ENCODE data around the gene TIAM2.

TIAM2 gene

GRCh38 chr6:155023717-155024116, 28.6 kb downstream of the TIAM2 start:
- peaks cover 2% of the 10 kb centered on the region for H3K4me1 ChIP-seq (ENCODE audit: control insufficient read depth, insufficient read depth, low read length)
- no CpG with 5 or more reads among the region's 7 CpGs for WGBS (ENCODE audit: insufficient coverage, insufficient read length)
- H3K36me3 ChIP-seq (ENCODE audit: control insufficient read depth, insufficient read depth, low read length): no peaks in the 10 kb centered on the region
- H3K9me3 ChIP-seq (ENCODE audit: control insufficient read depth, insufficient read depth, low read length): no peaks in the 10 kb centered on the region
- no peaks in the 10 kb centered on the region for H3K27me3 ChIP-seq (ENCODE audit: control insufficient read depth, insufficient read depth, low read length)
- no peak for DNase-seq (ENCODE audit: low read depth, low spot score)
- H3K27ac ChIP-seq (ENCODE audit: low read length): no peak overlapping the region
- no peak overlapping the region for H3K4me3 ChIP-seq (ENCODE audit: low read length)

- Histone ChIP-seq H3K4me3 (ENCODE audit: low read length) (no peak overlapping the region), H3K36me3 (ENCODE audit: control insufficient read depth, insufficient read depth, low read length) (no peaks in the 10 kb centered on the region), H3K4me1 (ENCODE audit: control insufficient read depth, insufficient read depth, low read length) (peaks cover 2% of the 10 kb centered on the region), H3K9me3 (ENCODE audit: control insufficient read depth, insufficient read depth, low read length) (no peaks in the 10 kb centered on the region), H3K27me3 (ENCODE audit: control insufficient read depth, insufficient read depth, low read length) (no peaks in the 10 kb centered on the region), H3K27ac (ENCODE audit: low read length) (no peak overlapping the region)
- DNase-seq (ENCODE audit: low read depth, low spot score): no peak
- whole genome bisulfite sequencing (ENCODE audit: insufficient coverage, insufficient read length): no CpG with 5 or more reads among the region's 2 CpGs
Observed at GRCh38 chr6:155024391-155025027, 29.4 kb downstream of the TIAM2 start.

GRCh38 chr6:155026022-155026705, 31.0 kb downstream of the TIAM2 start:
- Histone ChIP-seq H3K36me3 (ENCODE audit: control insufficient read depth, insufficient read depth, low read length) (no peaks in the 10 kb centered on the region), H3K27me3 (ENCODE audit: control insufficient read depth, insufficient read depth, low read length) (no peaks in the 10 kb centered on the region), H3K4me1 (ENCODE audit: control insufficient read depth, insufficient read depth, low read length) (peaks cover 2% of the 10 kb centered on the region), H3K27ac (ENCODE audit: low read length) (no peak overlapping the region), H3K9me3 (ENCODE audit: control insufficient read depth, insufficient read depth, low read length) (no peaks in the 10 kb centered on the region), H3K4me3 (ENCODE audit: low read length) (no peak overlapping the region)
- no CpG with 5 or more reads among the region's 4 CpGs for WGBS (ENCODE audit: insufficient coverage, insufficient read length)
- DNase-seq (ENCODE audit: low read depth, low spot score): no peak

GRCh38 chr6:155026706-155027045, 31.6 kb downstream of the TIAM2 start:
- WGBS (ENCODE audit: insufficient coverage, insufficient read length): no CpG with 5 or more reads among the region's 4 CpGs

GRCh38 chr6:155030148-155030720, 35.1 kb downstream of the TIAM2 start:
- no peaks in the 10 kb centered on the region for H3K27me3 ChIP-seq (ENCODE audit: control insufficient read depth, insufficient read depth, low read length)
- peaks cover 2% of the 10 kb centered on the region for H3K4me1 ChIP-seq (ENCODE audit: control insufficient read depth, insufficient read depth, low read length)
- no peak overlapping the region for H3K27ac ChIP-seq (ENCODE audit: low read length)
- no peak for DNase-seq (ENCODE audit: low read depth, low spot score)
- no peak overlapping the region for H3K4me3 ChIP-seq (ENCODE audit: low read length)
- no peaks in the 10 kb centered on the region for H3K36me3 ChIP-seq (ENCODE audit: control insufficient read depth, insufficient read depth, low read length)
- no peaks in the 10 kb centered on the region for H3K9me3 ChIP-seq (ENCODE audit: control insufficient read depth, insufficient read depth, low read length)
- no CpG with 5 or more reads among the region's 8 CpGs for WGBS (ENCODE audit: insufficient coverage, insufficient read length)

More at GRCh38 chr6:155026706-155027045, 31.6 kb downstream of the TIAM2 start:
- Histone ChIP-seq H3K27ac (ENCODE audit: low read length) (no peak overlapping the region), H3K36me3 (ENCODE audit: control insufficient read depth, insufficient read depth, low read length) (no peaks in the 10 kb centered on the region), H3K4me3 (ENCODE audit: low read length) (no peak overlapping the region), H3K4me1 (ENCODE audit: control insufficient read depth, insufficient read depth, low read length) (peaks cover 2% of the 10 kb centered on the region), H3K27me3 (ENCODE audit: control insufficient read depth, insufficient read depth, low read length) (no peaks in the 10 kb centered on the region), H3K9me3 (ENCODE audit: control insufficient read depth, insufficient read depth, low read length) (no peaks in the 10 kb centered on the region)
- no peak for DNase-seq (ENCODE audit: low read depth, low spot score)

- Histone ChIP-seq H3K4me3 (ENCODE audit: low read length) (no peak overlapping the region), H3K9me3 (ENCODE audit: control insufficient read depth, insufficient read depth, low read length) (no peaks in the 10 kb centered on the region), H3K27me3 (ENCODE audit: control insufficient read depth, insufficient read depth, low read length) (no peaks in the 10 kb centered on the region), H3K4me1 (ENCODE audit: control insufficient read depth, insufficient read depth, low read length) (peaks cover 2% of the 10 kb centered on the region), H3K36me3 (ENCODE audit: control insufficient read depth, insufficient read depth, low read length) (no peaks in the 10 kb centered on the region), H3K27ac (ENCODE audit: low read length) (no peak overlapping the region)
- no CpG with 5 or more reads among the region's 1 CpG for WGBS (ENCODE audit: insufficient coverage, insufficient read length)
- DNase-seq (ENCODE audit: low read depth, low spot score): no peak
Observed at GRCh38 chr6:155031091-155031490, 36.0 kb downstream of the TIAM2 start.

- Histone ChIP-seq H3K27me3 (ENCODE audit: control insufficient read depth, insufficient read depth, low read length) (no peaks in the 10 kb centered on the region), H3K36me3 (ENCODE audit: control insufficient read depth, insufficient read depth, low read length) (no peaks in the 10 kb centered on the region), H3K4me3 (ENCODE audit: low read length) (no peak overlapping the region; the same call in 1 of the 2 replicates), H3K9me3 (ENCODE audit: control insufficient read depth, insufficient read depth, low read length) (no peaks in the 10 kb centered on the region), H3K4me1 (ENCODE audit: control insufficient read depth, insufficient read depth, low read length) (no peaks in the 10 kb centered on the region), H3K27ac (ENCODE audit: low read length) (no peak overlapping the region)
- no CpG with 5 or more reads among the region's 13 CpGs for WGBS (ENCODE audit: insufficient coverage, insufficient read length)
- DNase-seq (ENCODE audit: low read depth, low spot score): no peak
Observed at GRCh38 chr6:155033021-155033791, 38.1 kb downstream of the TIAM2 start.

GRCh38 chr6:155036907-155037306, 41.8 kb downstream of the TIAM2 start:
- DNase-seq (ENCODE audit: low read depth, low spot score): no peak
- no peaks in the 10 kb centered on the region for H3K9me3 ChIP-seq (ENCODE audit: control insufficient read depth, insufficient read depth, low read length)
- no peak overlapping the region for H3K27ac ChIP-seq (ENCODE audit: low read length)
- no CpG with 5 or more reads among the region's 8 CpGs for WGBS (ENCODE audit: insufficient coverage, insufficient read length)
- no peaks in the 10 kb centered on the region for H3K27me3 ChIP-seq (ENCODE audit: control insufficient read depth, insufficient read depth, low read length)
- no peaks in the 10 kb centered on the region for H3K36me3 ChIP-seq (ENCODE audit: control insufficient read depth, insufficient read depth, low read length)
- peaks cover 4% of the 10 kb centered on the region; the same call in 1 of the 2 replicates for H3K4me1 ChIP-seq (ENCODE audit: control insufficient read depth, insufficient read depth, low read length)
- H3K4me3 ChIP-seq (ENCODE audit: low read length): no peak overlapping the region

GRCh38 chr6:155038104-155038503, 43.0 kb downstream of the TIAM2 start:
- WGBS (ENCODE audit: insufficient coverage, insufficient read length): no CpG with 5 or more reads among the region's 4 CpGs
- Histone ChIP-seq H3K36me3 (ENCODE audit: control insufficient read depth, insufficient read depth, low read length) (no peaks in the 10 kb centered on the region), H3K27ac (ENCODE audit: low read length) (no peak overlapping the region), H3K4me1 (ENCODE audit: control insufficient read depth, insufficient read depth, low read length) (peaks cover 4% of the 10 kb centered on the region; the same call in 1 of the 2 replicates), H3K27me3 (ENCODE audit: control insufficient read depth, insufficient read depth, low read length) (no peaks in the 10 kb centered on the region), H3K9me3 (ENCODE audit: control insufficient read depth, insufficient read depth, low read length) (no peaks in the 10 kb centered on the region), H3K4me3 (ENCODE audit: low read length) (no peak overlapping the region)
- DNase-seq (ENCODE audit: low read depth, low spot score): no peak

GRCh38 chr6:155038527-155038926, 43.4 kb downstream of the TIAM2 start:
- H3K27ac ChIP-seq (ENCODE audit: low read length): no peak overlapping the region
- no peaks in the 10 kb centered on the region for H3K36me3 ChIP-seq (ENCODE audit: control insufficient read depth, insufficient read depth, low read length)
- no peak overlapping the region for H3K4me3 ChIP-seq (ENCODE audit: low read length)
- WGBS (ENCODE audit: insufficient coverage, insufficient read length): no CpG with 5 or more reads among the region's 2 CpGs
- no peaks in the 10 kb centered on the region for H3K27me3 ChIP-seq (ENCODE audit: control insufficient read depth, insufficient read depth, low read length)
- DNase-seq (ENCODE audit: low read depth, low spot score): no peak
- H3K9me3 ChIP-seq (ENCODE audit: control insufficient read depth, insufficient read depth, low read length): no peaks in the 10 kb centered on the region
- H3K4me1 ChIP-seq (ENCODE audit: control insufficient read depth, insufficient read depth, low read length): peaks cover 4% of the 10 kb centered on the region; the same call in 1 of the 2 replicates
